ENCODE measurements around the gene NUDT3.

The NUDT3 gene

GRCh38 chr6:34435916-34436315 lies 43.4 kb upstream of the NUDT3 start:
- TF ChIP-seq CTCF (conservative IDR thresholded peaks at IDR 0.05; ENCODE audit: low read depth, low read length) = no peak
- no peak for DNase-seq (ENCODE audit: low read depth)
- no peak overlapping the region for H3K4me3 ChIP-seq (ENCODE audit: low read depth, low read length)

GRCh38 chr6:34425498-34426410 lies 33.3 kb upstream of the NUDT3 start, which contains the start of gene RPS10:
Gene RPS10, minus strand, starts transcription at chr6:34426069. Its CDS starts 848 bp downstream, at chr6:34425221.
- peak; percentile 95 for DNase-seq (ENCODE audit: low read depth)
- peak within 1 kb of the TSS; percentile 94 for H3K4me3 ChIP-seq (ENCODE audit: low read depth, low read length)
- TF ChIP-seq CTCF (conservative IDR thresholded peaks at IDR 0.05; ENCODE audit: low read depth, low read length) = no peak

GRCh38 chr6:34425132-34425497 lies 32.6 kb upstream of the NUDT3 start:
- DNase-seq (ENCODE audit: low read depth) = peak; percentile 34
- H3K4me3 ChIP-seq (ENCODE audit: low read depth, low read length) = peak overlapping the region; percentile 94
- TF ChIP-seq CTCF (conservative IDR thresholded peaks at IDR 0.05; ENCODE audit: low read depth, low read length) = no peak

- no peak for TF ChIP-seq CTCF (conservative IDR thresholded peaks at IDR 0.05; ENCODE audit: low read depth, low read length)
- H3K4me3 ChIP-seq (ENCODE audit: low read depth, low read length) = peak overlapping the region; percentile 94
- no peak for DNase-seq (ENCODE audit: low read depth)
Measured at GRCh38 chr6:34424200-34425131, 32.0 kb upstream of the NUDT3 start.

GRCh38 chr6:34423254-34423653 lies 30.8 kb upstream of the NUDT3 start:
- no peak for DNase-seq (ENCODE audit: low read depth)
- H3K4me3 ChIP-seq (ENCODE audit: low read depth, low read length) = no peak overlapping the region
- TF ChIP-seq CTCF (conservative IDR thresholded peaks at IDR 0.05; ENCODE audit: low read depth, low read length) = no peak

- no peak for TF ChIP-seq CTCF (conservative IDR thresholded peaks at IDR 0.05; ENCODE audit: low read depth, low read length)
- no peak for DNase-seq (ENCODE audit: low read depth)
- H3K4me3 ChIP-seq (ENCODE audit: low read depth, low read length) = no peak overlapping the region
Measured at GRCh38 chr6:34418367-34418766, 25.9 kb upstream of the NUDT3 start.

Data from choroid plexus epithelial cell (primary cell).